NCI-H82 treated with DMSO at 0.1 percent for 48 hours (cell line): Measurements from ENCODE around the gene C1orf87.

Experiments used
- DNase-seq: peaks from one replicate; lab custom pipeline; 2025; ENCODE audit not compliant: unreplicated experiment; lab: John Stamatoyannopoulos, UW

Gene C1orf87

GRCh38 chr1:59952065-59952464 lies 121.5 kb downstream of the C1orf87 start:
- no peak for DNase-seq

GRCh38 chr1:59949648-59950047 lies 123.9 kb downstream of the C1orf87 start:
- no peak for DNase-seq

GRCh38 chr1:59948990-59949389 lies 124.6 kb downstream of the C1orf87 start:
- no peak for DNase-seq

DNA sequence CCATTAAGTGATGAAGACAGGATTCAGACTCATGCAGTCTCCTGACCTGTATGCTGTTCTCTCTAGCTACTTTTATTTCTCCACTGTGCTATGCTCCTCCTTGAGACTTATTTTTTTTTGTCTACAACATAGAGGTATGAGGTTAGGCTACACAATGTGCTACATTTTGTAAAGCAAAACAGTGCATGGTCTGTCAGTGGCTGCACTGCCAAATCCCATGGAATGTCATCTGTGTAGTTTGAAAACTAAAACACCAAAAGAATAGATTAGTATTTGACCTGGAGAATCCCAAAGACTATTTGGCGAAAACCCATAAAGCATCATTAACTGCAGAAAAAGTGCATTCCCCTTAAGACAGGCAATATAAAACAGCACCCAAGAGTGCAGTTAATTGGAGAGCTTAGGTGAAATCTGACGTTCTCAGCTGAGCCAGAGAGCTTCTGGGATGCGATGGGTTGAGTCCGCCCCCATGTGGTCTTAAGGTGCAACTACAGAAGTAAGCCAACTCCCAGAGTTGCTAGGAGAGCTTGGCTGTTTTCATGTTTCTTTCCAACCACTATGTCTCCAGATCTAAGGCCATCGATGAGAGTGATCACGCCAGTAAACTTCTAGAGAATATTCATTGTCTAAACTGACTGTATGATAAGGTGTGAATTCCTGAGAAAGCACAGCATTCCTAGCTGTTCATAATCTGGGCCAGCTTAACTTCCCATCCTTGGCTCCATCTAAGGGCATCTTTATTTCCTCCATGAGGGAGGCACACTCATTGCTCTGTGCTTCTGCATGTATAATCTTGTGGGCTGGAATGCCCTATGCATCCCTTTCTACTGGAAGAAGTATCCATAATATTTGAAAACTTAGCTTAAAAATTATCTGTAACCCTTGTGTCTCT lies 126.3 kb downstream of the C1orf87 start:
- DNase-seq: peak; percentile 18

- no peak for DNase-seq
Observed at GRCh38 chr1:59945790-59946189, 127.8 kb downstream of the C1orf87 start.
